GM20000 (cell line): Measurements from ENCODE around the gene GPR152.

Source experiments
- DNase-seq: peaks from one replicate; pipeline ENCODE4 v3.0.0; 2012; ENCODE audit warnings: low spot score
- CTCF ChIP-seq: IDR thresholded peaks from 2 replicates; pipeline ENCODE4 v1.5.1; 2012; ENCODE audit warnings: mild to moderate bottlenecking, control low read depth; ENCODE audit errors: extremely low read depth, missing control alignments

GPR152 gene

GRCh38 chr11:67497656-67498291 is 45.2 kb upstream of the GPR152 start:
- DNase-seq = no peak
- TF ChIP-seq CTCF = no peak

- DNase-seq = no peak
- TF ChIP-seq CTCF = no peak
These were observed 43.6 kb upstream of the GPR152 start for GRCh38 chr11:67496113-67496512.

GRCh38 chr11:67495234-67496005 is 42.9 kb upstream of the GPR152 start:
- no peak for TF ChIP-seq CTCF
- DNase-seq = no peak

GRCh38 chr11:67494371-67495233 is 42.1 kb upstream of the GPR152 start:
- no peak for DNase-seq
- no peak for TF ChIP-seq CTCF

- TF ChIP-seq CTCF = no peak
- no peak for DNase-seq
These were observed 41.2 kb upstream of the GPR152 start for GRCh38 chr11:67493548-67494370.

GRCh38 chr11:67492801-67493547 is 40.4 kb upstream of the GPR152 start:
- DNase-seq = no peak
- TF ChIP-seq CTCF = no peak
